ENCODE measurements around the gene MS4A15.
A peak's percentile ranks its signal among the peaks of the same experiment; 100 is the strongest.
"Not testable (repeated sequence)": the region's sequence is repeated elsewhere in the genome, so short reads cannot be mapped to it uniquely, and the experiment has no call there.

MS4A15 gene, protein sequence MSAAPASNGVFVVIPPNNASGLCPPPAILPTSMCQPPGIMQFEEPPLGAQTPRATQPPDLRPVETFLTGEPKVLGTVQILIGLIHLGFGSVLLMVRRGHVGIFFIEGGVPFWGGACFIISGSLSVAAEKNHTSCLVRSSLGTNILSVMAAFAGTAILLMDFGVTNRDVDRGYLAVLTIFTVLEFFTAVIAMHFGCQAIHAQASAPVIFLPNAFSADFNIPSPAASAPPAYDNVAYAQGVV

DNA sequence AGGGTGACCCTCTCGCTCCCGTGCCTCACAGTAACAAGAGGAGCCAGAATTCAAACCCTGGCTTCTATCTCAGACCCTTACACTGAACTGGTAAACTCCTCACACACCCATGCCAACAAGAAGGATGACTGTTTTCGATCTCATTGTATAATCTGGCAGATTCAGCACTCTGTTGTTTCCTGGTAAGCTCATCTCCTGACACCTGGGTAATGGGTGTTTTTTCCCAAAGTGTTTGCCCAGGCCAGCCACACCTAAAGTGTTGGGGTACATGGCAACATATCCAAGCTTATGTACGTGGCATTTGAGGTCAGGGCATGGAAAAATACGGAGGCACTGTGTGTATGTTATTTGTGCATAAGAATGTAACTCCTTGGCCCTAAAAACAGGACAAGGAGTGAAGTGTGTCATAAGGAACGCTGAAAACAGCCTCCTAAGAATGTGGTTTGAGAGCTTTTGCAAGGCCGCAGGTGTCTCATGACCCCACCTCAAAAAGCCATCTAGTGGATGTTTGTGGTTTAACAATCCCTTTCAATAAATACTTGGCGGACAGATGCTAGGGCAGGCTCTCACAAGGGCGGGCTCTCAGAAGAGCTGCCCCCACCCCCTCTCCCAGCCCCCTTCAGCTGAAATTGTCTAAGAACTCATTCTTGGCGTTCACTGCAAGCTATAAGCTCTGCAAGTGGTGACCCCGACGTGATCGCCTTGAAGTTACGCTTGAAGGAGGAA is at the start of gene MS4A15:
Gene MS4A15 (plus strand): TSS at position 561 of the 726 bp plus-strand sequence. CDS start 6,867 bp downstream, outside the sequence.
- DNase-seq, result peak in 1 of 2 experiments; percentile 16

- DNase-seq, result no peak
These were observed 49.7 kb upstream of the MS4A15 start for GRCh38 chr11:60706931-60707330.

DNA sequence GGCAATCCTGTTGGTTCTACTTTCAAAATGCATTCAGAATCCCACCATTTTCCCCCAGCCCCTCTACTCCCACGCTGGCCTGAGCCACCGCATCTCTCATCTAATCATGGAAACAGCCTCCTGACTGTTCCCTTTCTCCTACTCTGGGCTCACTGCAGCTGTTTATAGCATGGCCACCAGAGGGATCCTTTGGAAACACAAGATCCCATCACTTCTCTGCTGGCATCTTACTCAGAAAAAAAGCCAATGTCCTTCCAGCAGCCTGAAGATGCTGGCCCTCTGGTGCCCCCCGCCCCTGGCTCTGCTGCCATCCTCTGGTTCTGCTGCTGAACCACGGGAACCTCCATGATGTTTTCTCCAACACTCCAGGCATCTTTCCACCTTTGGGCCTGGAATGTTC is 46.2 kb upstream of the MS4A15 start:
- no peak for DNase-seq

DNA sequence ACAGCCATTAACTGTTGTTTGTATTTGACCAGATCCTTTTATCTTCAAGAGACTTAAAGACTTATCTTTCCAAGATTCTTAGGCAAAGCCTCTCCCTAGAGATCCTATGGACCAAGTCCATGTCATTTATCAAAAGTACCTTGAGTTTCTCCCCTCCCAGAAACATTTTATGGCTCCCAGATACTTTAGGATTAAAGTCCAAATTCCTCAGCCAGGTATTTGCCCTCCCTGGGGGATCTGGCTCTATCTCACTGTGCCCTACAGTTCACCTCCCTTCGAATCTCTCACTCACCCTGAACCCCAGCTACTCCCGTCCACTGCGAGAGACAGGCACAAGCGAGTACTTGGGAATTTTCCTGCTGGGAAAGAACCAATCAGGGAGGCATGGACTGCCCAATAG is 45.4 kb upstream of the MS4A15 start:
- DNase-seq, result no peak

DNA sequence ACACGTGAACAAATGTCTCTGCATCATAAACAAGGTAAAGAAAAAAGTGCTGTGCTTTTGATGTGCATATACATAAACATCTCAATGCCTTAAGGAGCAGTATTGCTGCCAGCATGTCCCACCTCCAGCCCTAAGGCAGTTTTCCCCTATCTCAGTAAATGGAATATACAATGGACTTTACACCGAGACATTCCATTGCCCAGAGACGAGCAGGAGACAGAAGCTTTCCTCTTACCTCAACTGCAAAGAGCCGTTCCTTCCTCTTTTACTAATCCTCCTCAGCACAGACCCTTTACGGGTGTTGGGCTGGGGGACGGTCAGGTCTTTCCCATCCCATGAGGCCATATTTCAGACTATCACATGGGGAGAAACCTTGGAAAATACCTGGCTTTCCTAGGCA is 43.2 kb upstream of the MS4A15 start:
- not testable (repeated sequence) for DNase-seq

DNA sequence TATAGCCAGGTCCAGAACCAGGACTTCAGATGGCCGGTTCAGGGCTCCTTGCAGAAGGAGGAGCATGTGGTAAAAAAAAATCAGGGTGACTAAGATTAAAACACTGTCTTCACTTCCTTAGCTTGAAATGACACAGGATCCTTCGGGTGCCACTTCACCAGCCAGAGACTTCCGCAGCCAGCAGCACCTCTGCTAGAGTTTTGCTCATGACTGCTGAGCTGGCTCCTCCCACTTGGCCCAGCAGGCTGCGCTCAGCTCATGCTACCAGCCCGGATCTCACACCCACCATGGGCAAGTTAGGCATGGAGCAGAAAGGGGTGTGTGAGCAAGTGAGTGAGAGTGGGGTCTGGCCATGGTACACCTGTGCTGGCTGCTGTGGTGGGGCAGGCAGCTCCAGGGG is 38.7 kb upstream of the MS4A15 start:
- no peak for DNase-seq

DNA sequence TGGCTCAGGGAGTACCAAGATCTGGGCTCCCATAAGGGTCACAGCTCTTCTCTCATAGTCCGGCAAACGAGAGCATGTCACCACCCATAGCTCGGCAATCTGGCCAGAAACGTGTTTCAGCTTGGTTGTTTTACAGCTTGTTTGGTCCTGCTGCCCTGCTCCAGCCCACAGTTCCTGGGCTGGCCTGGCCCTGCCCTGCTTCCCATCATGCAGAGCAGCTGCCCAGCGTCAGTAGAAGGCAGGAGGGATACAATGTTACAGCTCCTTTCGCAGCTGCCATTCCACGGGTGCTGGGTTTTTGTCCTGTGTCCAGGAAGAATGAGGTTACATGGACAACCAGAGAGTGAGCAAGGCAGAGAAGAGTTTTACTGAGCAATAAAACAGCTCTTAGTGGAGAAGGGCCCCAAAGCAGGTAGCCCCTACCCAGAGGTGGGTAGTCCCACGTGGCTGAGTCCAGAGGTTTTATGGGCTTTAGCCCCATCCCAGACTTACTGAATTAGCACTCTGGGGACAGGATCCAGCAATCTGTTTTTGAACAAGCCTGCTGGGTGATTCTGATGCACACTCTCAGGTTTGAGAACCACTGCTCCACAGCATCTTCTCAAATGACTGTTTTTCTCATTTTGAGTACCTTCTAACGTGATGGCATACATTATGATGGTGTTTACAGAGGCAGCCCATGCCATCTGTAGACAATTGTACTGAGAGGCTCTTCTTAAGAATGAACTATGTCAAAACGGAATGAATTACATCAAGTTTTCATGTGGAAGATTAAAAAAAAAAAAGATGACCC is 37.9 kb upstream of the MS4A15 start:
- DNase-seq, result no peak

GRCh38 chr11:60719391-60719790 is 37.3 kb upstream of the MS4A15 start:
- DNase-seq, result no peak

GRCh38 chr11:60720460-60720859 is 36.2 kb upstream of the MS4A15 start:
- no peak for DNase-seq

GRCh38 chr11:60724420-60724819 is 32.2 kb upstream of the MS4A15 start, which contains the start of gene MS4A18:
Gene MS4A18, plus strand, starts transcription at chr11:60724720.
- no peak for DNase-seq

- no peak for DNase-seq
These were observed 31.1 kb upstream of the MS4A15 start for GRCh38 chr11:60725592-60725991.

- DNase-seq, result no peak
These were observed 25.1 kb upstream of the MS4A15 start for GRCh38 chr11:60731586-60731985.

DNA sequence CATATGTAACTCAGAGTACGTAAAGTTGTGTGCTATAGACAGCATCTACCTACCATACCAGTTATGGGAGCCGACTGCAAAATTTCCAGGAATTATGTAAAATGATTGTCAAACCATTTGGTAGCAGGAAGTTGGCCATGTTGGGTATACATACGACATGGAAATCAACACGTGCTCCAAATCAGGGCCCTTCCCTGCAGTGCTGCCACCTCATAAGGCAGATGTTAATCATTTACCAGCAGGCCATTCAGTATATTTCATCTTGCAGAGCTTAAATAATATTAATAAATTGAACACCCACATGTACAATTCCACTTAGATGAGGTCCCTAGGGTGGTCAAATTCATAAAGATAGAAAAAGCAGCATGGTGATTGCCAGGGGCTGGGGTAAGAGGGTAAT is 22.4 kb upstream of the MS4A15 start:
- no peak for DNase-seq

DNA sequence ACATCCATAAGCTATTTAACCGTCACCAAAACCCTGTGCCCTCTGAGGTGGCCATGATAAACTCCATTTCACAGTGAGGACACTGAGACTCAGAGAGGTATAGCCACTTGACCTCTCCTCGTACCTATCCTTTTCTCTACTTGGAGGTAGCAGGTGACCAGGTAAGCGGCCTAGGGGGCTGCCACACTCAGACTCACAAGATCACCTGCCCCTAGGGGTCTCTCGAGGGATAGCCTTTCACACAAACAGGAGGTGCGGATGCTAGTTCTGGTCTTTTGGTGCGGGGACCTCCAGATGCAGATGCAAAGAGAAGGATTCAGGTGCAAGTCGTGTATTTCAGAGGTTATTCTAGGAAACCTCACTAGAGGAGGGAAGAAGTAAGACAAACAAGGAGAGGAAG is 17.6 kb upstream of the MS4A15 start:
- DNase-seq, result no peak

DNA sequence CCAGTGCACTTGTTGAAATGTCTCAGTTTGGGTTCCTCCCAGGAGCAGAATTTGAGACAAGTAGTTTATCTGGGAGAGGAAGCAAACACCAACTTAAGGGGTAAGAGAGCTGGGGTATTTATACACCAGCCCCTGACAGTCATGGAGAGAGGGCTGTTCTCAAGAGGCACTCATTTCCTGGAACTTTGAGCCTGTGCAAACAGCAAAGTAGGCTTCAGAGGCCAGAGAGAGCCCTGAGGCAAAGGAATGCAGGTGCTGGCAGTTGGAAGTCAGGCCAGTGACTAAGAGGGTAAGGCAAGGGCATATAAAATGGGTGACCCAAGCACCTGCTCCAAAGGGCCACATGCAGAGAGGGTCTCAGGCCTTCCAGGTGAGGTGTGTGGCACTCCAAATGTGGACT is 16.1 kb upstream of the MS4A15 start:
- DNase-seq, result no peak

DNA sequence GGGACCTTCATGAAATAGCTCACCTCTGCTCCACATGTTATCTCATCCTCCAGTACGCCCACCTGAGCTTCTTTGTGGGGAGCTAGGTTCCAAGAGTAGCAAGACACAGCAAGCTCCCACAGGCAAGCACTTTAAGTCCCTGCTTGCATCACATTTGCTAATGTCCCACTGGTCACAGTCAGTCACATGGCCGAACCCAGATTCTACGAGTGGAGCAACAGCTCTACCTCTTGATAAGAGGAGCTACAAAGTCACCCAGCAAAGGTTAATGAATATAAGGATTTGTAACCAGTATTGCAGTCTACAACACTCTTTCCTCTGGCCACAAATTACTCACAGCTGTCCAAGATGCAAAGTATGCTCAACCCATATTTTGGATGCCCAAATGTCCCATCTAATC is 15.2 kb upstream of the MS4A15 start:
- DNase-seq, result no peak

DNA sequence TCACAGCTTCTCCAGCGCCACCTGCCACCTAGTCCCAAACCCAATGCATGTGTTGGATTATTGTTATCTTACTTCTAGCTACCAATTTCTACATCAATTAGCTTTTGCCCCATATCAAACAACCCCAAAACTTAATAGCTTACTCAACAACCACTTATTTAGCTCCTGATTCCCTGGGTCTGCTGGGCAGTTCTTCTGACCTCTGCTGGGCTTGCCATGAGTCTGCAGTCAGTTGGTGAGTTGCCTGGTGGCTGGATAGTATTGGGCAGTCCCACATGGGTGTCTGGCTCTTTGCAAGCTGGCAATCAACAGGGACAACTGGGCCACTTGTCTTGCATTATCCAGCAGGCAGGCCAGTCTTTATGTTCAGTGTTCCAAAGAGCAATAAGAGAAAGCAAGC is 13.6 kb upstream of the MS4A15 start:
- DNase-seq, result no peak

GRCh38 chr11:60744114-60744513 is 12.6 kb upstream of the MS4A15 start:
- no peak for DNase-seq

- no peak for DNase-seq
These were observed 9.3 kb upstream of the MS4A15 start for GRCh38 chr11:60747359-60747873.

GRCh38 chr11:60748225-60748624 is 8.4 kb upstream of the MS4A15 start:
- no peak for DNase-seq

GRCh38 chr11:60748821-60749220 is 7.8 kb upstream of the MS4A15 start:
- DNase-seq, result no peak

- no peak for DNase-seq
These were observed 5.8 kb upstream of the MS4A15 start for GRCh38 chr11:60750911-60751310.

DNA sequence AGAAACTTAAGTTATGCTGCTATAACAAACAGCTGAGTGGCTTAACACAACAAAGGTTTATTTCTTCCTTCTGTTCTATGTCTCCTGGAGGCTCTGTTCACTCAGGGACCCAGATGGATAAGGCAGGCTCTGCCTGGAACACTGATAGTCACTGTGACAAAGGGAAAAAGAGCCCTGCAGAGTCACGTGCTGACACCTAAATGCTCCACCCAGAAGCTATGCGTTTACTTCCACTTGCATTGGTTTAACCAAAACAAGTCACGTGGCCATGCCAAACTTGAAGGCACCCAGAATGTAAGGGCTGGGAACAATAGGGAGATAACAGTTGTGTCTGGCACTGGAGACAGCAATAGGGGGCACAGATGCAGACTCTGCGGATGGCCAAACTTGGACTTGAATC is 3.4 kb upstream of the MS4A15 start:
- no peak for DNase-seq

- no peak for DNase-seq
These were observed 1.8 kb upstream of the MS4A15 start for GRCh38 chr11:60754887-60755286.
